Epithelial cell of esophagus (primary cell): ENCODE data around the gene SPPL2C.

Experiments used
- DNase-seq: peaks from one replicate; pipeline ENCODE4 v3.0.0; 2010; ENCODE audit warnings: low read depth
- H3K4me3 ChIP-seq: 2 replicates; pipeline ENCODE4 v1.5.1; 2011; ENCODE audit warnings: mild to moderate bottlenecking, low read length, control low read depth
- CTCF ChIP-seq: IDR thresholded peaks from 2 replicates; pipeline ENCODE4 v1.5.1; 2011; ENCODE audit warnings: low read depth, mild to moderate bottlenecking, low read length, control low read depth, inconsistent platforms; ENCODE audit not compliant: insufficient read depth; ENCODE audit errors: missing control alignments

The SPPL2C gene, protein sequence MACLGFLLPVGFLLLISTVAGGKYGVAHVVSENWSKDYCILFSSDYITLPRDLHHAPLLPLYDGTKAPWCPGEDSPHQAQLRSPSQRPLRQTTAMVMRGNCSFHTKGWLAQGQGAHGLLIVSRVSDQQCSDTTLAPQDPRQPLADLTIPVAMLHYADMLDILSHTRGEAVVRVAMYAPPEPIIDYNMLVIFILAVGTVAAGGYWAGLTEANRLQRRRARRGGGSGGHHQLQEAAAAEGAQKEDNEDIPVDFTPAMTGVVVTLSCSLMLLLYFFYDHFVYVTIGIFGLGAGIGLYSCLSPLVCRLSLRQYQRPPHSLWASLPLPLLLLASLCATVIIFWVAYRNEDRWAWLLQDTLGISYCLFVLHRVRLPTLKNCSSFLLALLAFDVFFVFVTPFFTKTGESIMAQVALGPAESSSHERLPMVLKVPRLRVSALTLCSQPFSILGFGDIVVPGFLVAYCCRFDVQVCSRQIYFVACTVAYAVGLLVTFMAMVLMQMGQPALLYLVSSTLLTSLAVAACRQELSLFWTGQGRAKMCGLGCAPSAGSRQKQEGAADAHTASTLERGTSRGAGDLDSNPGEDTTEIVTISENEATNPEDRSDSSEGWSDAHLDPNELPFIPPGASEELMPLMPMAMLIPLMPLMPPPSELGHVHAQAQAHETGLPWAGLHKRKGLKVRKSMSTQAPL

GRCh38 chr17:45844695-45845375 is at the start of gene SPPL2C:
TSS of gene SPPL2C (plus strand) at chr17:45844881. CDS start at chr17:45844907, 26 bp downstream.
- no peak for DNase-seq
- no peak within 1 kb of the TSS for H3K4me3 ChIP-seq
- TF ChIP-seq CTCF, result no peak

DNA sequence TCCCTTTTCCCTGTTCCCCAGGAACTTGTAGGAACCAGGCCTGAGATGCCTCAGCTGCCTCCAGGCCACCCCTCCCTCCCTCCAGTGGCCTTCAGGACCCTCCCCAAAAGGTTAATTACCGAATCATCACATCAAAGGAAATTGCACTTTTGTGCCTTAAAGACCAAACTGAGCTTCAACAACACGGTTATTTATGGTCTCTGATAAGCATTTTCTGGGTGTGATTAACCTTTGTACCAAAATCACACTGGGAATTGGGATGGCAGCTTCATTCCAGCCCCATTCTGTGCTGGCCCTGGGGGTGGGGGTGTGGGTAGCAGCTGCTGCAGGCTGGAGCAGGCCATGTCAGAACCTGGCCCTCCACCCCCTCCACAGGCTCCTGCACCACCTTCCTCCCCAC is 43.9 kb upstream of the SPPL2C start:
- no peak overlapping the region for H3K4me3 ChIP-seq
- no peak for DNase-seq
- no peak for TF ChIP-seq CTCF

DNA sequence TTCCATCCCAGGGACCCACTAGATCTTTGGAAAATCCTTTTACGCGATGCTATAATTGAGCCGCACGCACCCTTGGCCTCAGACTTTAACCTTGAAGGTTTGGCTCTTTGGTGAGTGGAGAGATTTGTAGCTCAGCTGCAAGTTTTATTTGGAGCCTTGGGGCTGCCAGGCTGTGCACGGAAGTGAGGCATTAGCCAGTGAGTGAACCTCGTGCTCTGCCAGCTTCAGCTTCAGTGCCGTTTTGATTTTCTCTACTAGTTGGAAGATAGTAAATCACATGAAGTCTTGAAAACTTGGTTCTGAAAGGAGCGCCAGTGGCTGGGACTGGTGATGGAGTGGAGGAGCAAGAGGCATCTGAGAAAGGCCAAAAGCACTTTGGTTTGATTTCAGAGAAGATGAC is 43.3 kb upstream of the SPPL2C start:
- DNase-seq, result no peak
- no peak overlapping the region for H3K4me3 ChIP-seq
- no peak for TF ChIP-seq CTCF

GRCh38 chr17:45808845-45809244 is 35.8 kb upstream of the SPPL2C start:
- DNase-seq, result no peak
- H3K4me3 ChIP-seq, result no peak overlapping the region
- TF ChIP-seq CTCF, result no peak

DNA sequence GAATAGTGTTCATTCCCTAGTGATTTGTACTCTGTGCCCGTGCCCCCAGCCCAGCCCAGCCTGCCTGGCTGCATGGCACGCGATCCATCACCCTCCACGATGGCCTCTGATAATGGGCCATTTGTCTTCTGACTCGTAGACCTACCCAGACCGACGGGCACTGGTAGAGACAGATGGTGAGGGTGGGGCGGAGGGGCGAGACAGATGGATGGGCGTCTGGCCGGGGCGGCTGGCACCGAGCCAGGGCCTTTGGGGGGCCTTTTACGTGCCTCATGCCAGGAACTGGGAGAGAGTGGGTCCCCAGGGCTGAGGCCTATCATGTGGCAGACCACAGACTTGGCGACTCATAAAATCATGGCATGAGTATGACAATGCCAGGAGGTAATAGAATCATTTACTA is 35.2 kb upstream of the SPPL2C start:
- no peak overlapping the region for H3K4me3 ChIP-seq
- TF ChIP-seq CTCF, result no peak
- no peak for DNase-seq

DNA sequence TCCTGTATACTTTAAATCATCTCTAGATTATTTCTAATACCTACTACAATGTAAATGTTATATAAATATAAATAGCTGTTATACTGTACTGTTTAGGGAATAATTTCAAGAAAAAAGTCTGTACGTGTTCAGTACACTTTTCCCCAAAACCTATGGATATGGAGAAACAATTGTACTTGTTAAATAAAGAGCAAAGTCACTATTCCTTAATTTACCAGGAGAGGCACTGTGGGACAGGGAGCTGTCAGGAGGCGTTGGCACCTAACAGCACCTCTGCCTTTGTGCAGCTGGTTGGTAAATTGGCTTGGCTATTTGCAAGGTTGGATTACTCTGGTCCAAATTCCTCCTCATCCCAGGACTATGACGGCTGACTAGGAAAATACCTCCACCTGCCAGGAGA is 32.6 kb upstream of the SPPL2C start:
- no peak overlapping the region for H3K4me3 ChIP-seq
- peak; percentile 40 for DNase-seq
- TF ChIP-seq CTCF, result peak; percentile 43
